Breast epithelium (tissue), 4 donors: Measurements from ENCODE around the gene PTPN14. TPM values are rescaled to one million over a fixed set of nuclear protein-coding genes. Genes with fewer than 3 reads are reported as not detected.
"Not testable (repeated sequence)": the region's sequence is repeated elsewhere in the genome, so short reads cannot be mapped to it uniquely, and the experiment has no call there.

Source experiments
- DNase-seq, 2 donors: peaks; one replicate each; pipeline ENCODE4 v3.0.0-alpha.2; 2019; ENCODE audit warnings: low spot score in 2 of 2
- H3K27ac ChIP-seq, 2 donors: fragments of 200-600 bp; sonication (generic) in 1 of 2; one replicate each; pipeline ENCODE4 v1.5.1; 2016 to 2019; ENCODE audit warnings: mild to moderate bottlenecking in 1 of 2
- H3K27me3 ChIP-seq, 2 donors: fragments of 200-600 bp; sonication (generic) in 1 of 2; one replicate each; pipeline versions ENCODE4 v1.5.1 to v1.6.0; 2017 to 2019; ENCODE audit warnings: control low read depth in 1 of 2, mild to moderate bottlenecking in 1 of 2
- H3K36me3 ChIP-seq: fragments of 200-600 bp; one replicate; pipeline ENCODE4 v1.5.1; 2019
- H3K4me1 ChIP-seq, 2 donors: fragments of 200-600 bp; sonication (generic); one replicate each; pipeline ENCODE4 v1.5.1; 2016 to 2019; ENCODE audit warnings: control low read depth in 1 of 2
- H3K4me3 ChIP-seq, 3 donors: fragments of 200-600 bp; sonication (generic); 1 replicate in 2 of 3; 2 replicates in 1 of 3; pipeline ENCODE4 v1.5.1; 2016 to 2019; ENCODE audit warnings: mild to moderate bottlenecking in 3 of 3, moderate library complexity in 2 of 3
- H3K9me3 ChIP-seq, 2 donors: fragments of 200-600 bp; sonication (generic) in 1 of 2; one replicate each; pipeline ENCODE4 v1.5.1; 2016 to 2019; ENCODE audit warnings: control low read depth in 1 of 2
- POLR2A ChIP-seq: fragments of 450-650 bp; IDR thresholded peaks from one replicate; pipeline ENCODE4 v1.6.1; 2016; ENCODE audit warnings: antibody characterized with exemption, mild to moderate bottlenecking, moderate library complexity
- POLR2AphosphoS5 ChIP-seq, 3 donors: sonication (generic); formaldehyde crosslinking; IDR thresholded peaks; one replicate each; pipeline ENCODE4 v1.6.1; 2017; ENCODE audit warnings: antibody characterized with exemption in 3 of 3
- intact Hi-C: fragments of 100-400 bp; cut with DNase I; formaldehyde crosslinking; loops from one replicate; pipeline ENCODE4 v1.15.1; 2023; ENCODE audit warnings: low total_unique reads
- total RNA-seq, 3 donors: library from RNA; depleted of rRNA; stranded (reverse); fragments of >200 nt; gene quantifications; one replicate each; pipeline ENCODE4 v1.1.0, GENCODE V29; 2016
- TF ChIP-seq, protein P1 (sequence below), 3 donors: fragments of 450-650 bp; IDR thresholded peaks; one replicate each; pipeline ENCODE4 v1.5.1; 2016 to 2017; ENCODE audit warnings: antibody characterized with exemption in 3 of 3, mild to moderate bottlenecking in 3 of 3, moderate library complexity in 3 of 3

Gene PTPN14
- total RNA-seq, 3 donors from 2014 or later: 30.4 to 57.4 (median 49.5) TPM

DNA sequence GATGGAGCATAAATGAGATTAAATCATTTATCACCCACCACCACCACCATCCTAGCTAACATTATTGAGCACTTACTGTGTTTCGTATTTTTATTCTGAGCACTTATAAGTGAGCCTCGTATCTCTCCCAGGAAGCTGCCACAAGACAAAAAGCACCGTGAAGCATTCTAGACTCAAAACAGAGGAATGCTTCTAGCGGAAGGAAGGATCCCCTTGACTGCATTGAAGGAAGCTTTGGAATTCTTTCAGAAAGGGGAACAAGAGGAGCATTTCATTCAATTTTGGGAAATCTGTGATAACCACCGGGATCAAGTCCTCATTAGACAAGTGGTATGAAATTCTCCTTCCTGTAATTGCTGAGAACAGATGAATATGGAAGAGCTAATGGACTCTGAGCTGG lies 66.3 kb downstream of the PTPN14 start:
- no peak overlapping the region for H3K27ac ChIP-seq
- H3K36me3 ChIP-seq: no peaks in the 10 kb centered on the region
- intact Hi-C loops: no loop called here
- no peaks in the 10 kb centered on the region for H3K9me3 ChIP-seq
- H3K4me1 ChIP-seq: no peaks in the 10 kb centered on the region
- TF ChIP-seq, protein P1, sequence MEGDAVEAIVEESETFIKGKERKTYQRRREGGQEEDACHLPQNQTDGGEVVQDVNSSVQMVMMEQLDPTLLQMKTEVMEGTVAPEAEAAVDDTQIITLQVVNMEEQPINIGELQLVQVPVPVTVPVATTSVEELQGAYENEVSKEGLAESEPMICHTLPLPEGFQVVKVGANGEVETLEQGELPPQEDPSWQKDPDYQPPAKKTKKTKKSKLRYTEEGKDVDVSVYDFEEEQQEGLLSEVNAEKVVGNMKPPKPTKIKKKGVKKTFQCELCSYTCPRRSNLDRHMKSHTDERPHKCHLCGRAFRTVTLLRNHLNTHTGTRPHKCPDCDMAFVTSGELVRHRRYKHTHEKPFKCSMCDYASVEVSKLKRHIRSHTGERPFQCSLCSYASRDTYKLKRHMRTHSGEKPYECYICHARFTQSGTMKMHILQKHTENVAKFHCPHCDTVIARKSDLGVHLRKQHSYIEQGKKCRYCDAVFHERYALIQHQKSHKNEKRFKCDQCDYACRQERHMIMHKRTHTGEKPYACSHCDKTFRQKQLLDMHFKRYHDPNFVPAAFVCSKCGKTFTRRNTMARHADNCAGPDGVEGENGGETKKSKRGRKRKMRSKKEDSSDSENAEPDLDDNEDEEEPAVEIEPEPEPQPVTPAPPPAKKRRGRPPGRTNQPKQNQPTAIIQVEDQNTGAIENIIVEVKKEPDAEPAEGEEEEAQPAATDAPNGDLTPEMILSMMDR (IDR thresholded peaks at IDR 0.05): no peak
- no peak for TF ChIP-seq POLR2A
- no peak for TF ChIP-seq POLR2AphosphoS5 (IDR thresholded peaks at IDR 0.05)
- DNase-seq: no peak
- no peak overlapping the region for H3K4me3 ChIP-seq
- H3K27me3 ChIP-seq: no peaks in the 10 kb centered on the region

DNA sequence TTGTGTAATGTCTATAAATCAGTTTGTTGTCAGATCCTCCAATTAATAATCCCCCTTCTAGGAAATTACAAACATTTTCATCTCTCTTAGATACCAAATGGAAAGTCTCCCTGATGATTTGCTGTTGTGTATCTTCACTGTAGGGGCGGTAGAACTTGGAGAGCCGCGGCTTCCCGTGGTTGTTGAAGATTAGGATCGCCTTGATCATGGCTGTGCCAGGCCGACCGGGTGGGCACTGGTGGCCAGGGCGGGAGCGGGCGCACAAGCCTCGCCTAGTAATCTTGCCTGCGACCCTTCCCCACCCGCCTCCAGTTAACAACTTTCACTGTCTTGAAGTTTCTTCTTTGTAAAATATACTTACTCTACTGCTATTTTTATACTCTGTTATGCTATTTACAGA lies 68.2 kb downstream of the PTPN14 start:
- H3K27me3 ChIP-seq, H3K4me3 ChIP-seq, H3K36me3 ChIP-seq, H3K9me3 ChIP-seq, intact Hi-C loops, H3K4me1 ChIP-seq, DNase-seq, H3K27ac ChIP-seq: not testable (repeated sequence)

DNA sequence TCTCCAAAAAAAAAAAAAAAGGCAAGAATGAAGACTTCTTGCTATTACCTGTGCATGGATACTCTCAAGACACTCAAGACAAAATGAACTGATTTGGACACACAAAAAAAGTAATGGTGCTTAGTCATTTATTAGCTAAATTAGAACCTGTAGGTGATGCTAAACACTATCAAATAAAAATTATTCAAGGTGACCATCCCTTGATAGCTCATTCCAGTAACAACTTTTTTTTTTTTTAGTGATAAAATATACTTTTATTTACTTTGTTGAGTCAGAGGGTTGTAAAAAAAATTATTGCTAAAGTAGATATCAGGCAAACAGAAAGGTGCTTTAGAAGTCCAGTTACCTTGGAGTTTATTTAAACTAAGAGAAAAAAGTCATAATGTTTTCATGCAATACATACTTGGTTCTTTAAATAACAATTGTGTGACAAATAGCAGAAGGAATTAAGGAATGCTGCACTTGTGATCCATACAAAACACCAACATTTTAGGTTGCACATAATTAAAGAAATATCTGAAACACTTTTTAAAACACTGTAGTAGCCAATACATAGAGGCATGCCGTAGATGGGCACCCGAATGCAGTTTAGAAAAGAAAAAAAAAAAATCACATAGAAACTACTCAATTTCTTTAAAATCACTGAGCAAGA lies 69.3 kb downstream of the PTPN14 start:
- H3K4me1 ChIP-seq, intact Hi-C loops, H3K27me3 ChIP-seq, H3K27ac ChIP-seq, H3K9me3 ChIP-seq, DNase-seq, H3K36me3 ChIP-seq, H3K4me3 ChIP-seq: not testable (repeated sequence)

DNA sequence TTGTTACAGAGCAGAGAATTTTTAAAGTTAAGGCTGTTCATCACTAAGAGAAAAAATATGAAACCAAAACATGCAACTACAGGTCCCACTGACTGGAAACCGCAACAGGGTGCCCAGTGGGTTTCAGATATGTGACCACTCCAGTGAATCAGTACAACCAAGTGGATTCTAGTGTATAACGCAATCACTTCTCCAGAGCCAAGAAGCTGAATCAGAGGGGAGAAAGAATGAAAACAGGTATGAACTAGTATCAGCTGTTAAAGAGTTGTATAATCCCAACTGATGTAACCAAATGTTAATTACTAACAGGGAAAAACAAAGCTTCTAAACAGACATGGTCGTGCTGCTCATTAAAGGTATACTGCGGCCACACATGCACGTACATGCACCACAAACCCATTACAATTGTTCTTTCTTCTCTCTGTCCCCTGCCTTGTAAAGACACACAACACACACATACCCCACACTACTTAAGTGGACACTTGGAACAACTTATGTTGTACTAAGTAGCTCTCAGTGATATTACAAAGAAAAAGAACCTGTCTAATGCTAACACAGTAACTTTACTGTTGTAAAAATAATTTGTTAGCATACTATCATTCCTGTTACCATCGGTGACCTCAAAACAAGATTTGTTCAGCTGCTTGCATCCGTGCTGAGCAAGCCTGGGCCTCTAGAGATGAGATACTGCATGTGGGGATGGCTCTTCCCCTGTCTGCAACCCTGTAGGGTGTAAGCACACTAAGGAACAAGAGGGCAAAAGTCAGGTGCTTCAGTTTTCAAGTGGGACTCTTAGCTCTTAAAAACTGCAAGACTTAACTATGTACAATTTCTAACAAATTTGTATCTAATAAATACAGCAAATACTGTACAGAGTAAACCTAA lies 74.2 kb downstream of the PTPN14 start:
- TF ChIP-seq POLR2A (no peak), POLR2AphosphoS5 (IDR thresholded peaks at IDR 0.05) (no peak)
- TF ChIP-seq, protein P1 (IDR thresholded peaks at IDR 0.05): no peak
- no peak overlapping the region for H3K4me3 ChIP-seq
- H3K27ac ChIP-seq: peak overlapping the region; percentile 82 to 87
- DNase-seq: peak in 1 of 2 donors; percentile 69
- no peaks in the 10 kb centered on the region for H3K9me3 ChIP-seq
- intact Hi-C loops: no loop called here
- H3K4me1 ChIP-seq: peaks cover 0 to 15% of the 10 kb centered on the region in 2 donors
- H3K36me3 ChIP-seq: no peaks in the 10 kb centered on the region
- H3K27me3 ChIP-seq: no peaks in the 10 kb centered on the region

DNA sequence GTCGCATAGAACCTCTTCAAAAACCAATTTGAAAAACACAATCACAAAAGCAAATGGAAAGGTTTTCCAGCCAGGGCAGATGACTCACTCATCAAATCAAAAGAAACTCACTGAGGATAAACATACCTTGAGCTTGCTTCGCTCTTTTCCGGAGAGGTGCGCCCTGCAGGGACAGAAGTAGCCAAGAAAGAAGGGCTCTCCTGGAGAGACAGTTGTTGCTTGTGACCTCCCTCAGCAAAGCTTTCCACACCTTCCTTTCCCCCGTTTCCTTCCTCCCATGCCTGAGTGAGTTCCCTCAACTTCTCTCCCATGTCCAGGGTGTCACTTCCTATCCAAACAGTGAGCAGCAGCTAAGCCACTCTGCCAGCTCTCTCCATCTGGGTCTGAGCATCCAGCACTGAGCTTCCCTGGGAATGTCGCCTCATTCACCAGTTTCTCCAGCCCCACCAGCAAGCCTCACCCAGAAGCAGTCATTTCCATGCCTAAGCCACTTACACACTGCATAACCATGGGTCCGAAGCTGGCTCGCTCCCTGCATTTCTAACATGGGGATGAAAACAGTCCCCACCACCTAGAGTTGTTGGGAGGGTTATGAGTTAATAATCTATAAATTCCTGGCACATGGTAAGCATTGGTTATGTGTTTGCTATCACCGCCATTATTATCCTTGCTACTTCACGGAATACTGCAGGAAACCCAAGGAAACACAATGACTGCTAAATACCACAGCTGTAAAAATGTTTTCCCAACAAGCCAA lies 75.0 kb downstream of the PTPN14 start:
- no peak for DNase-seq
- Histone ChIP-seq H3K27me3 (no peaks in the 10 kb centered on the region), H3K4me1 (peaks cover 0 to 15% of the 10 kb centered on the region in 2 donors), H3K9me3 (no peaks in the 10 kb centered on the region), H3K36me3 (no peaks in the 10 kb centered on the region), H3K4me3 (peak overlapping the region in 2 of 3 donors; percentile 10 to 42), H3K27ac (peak overlapping the region; percentile 82 to 87)
- intact Hi-C loops: no loop called here
- TF ChIP-seq, protein P1 (IDR thresholded peaks at IDR 0.05): no peak
- TF ChIP-seq POLR2A (no peak), POLR2AphosphoS5 (IDR thresholded peaks at IDR 0.05) (no peak)
